ENCODE results near the gene ITPRIPL2. TPM values are rescaled to one million over a fixed set of nuclear protein-coding genes. Genes with fewer than 3 reads are reported as not detected.

Gene ITPRIPL2
- total RNA-seq, 1 experiment from 2014 or later, result 21.6 TPM

DNA sequence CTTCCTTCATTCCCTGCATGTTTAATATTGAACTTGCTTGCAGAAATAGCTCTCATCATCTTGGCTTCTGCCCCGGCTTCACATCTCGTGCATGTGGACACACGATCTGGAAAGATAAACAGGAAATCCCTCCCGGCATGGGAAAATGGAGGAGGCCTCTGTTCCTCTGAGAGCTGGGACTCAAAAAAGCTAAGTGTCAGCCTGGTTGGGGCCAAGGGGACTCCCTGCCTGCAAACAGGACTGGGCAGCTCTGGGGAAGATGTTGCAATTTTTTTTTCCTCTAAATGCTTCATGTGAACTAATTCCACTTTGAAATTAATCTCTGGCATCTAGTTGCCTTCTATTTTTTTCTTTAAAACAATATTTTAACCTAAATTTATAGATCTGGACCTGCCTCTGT lies 24.8 kb downstream of the ITPRIPL2 start:
- H2AFZ ChIP-seq (ENCODE audit: low read length), result peak overlapping the region; percentile 68; the same call in 1 of the 2 replicates
- H3K9me3 ChIP-seq (ENCODE audit: low read length), result no peaks in the 10 kb centered on the region
- TF ChIP-seq EZH2 (IDR thresholded peaks at IDR 0.05; ENCODE audit: low read length, unreplicated experiment) (no peak), EZH2phosphoT487 (IDR thresholded peaks at IDR 0.05; ENCODE audit: borderline replicate concordance, low read length) (no peak)
- TF ChIP-seq, protein P1, sequence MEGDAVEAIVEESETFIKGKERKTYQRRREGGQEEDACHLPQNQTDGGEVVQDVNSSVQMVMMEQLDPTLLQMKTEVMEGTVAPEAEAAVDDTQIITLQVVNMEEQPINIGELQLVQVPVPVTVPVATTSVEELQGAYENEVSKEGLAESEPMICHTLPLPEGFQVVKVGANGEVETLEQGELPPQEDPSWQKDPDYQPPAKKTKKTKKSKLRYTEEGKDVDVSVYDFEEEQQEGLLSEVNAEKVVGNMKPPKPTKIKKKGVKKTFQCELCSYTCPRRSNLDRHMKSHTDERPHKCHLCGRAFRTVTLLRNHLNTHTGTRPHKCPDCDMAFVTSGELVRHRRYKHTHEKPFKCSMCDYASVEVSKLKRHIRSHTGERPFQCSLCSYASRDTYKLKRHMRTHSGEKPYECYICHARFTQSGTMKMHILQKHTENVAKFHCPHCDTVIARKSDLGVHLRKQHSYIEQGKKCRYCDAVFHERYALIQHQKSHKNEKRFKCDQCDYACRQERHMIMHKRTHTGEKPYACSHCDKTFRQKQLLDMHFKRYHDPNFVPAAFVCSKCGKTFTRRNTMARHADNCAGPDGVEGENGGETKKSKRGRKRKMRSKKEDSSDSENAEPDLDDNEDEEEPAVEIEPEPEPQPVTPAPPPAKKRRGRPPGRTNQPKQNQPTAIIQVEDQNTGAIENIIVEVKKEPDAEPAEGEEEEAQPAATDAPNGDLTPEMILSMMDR (conservative IDR thresholded peaks at IDR 0.05; ENCODE audit: low read depth, low read length), result no peak
- no peaks in the 10 kb centered on the region for H4K20me1 ChIP-seq (ENCODE audit: low read length)
- ChIA-PET POLR2A (ENCODE audit: unreplicated experiment) (no interaction called here), CTCF (no interaction called here)
- intact Hi-C loops (cut with micrococcal nuclease), result no loop called here
- H3K4me3 ChIP-seq (ENCODE audit: low read length), result no peak overlapping the region
- peak; percentile 47 for DNase-seq
- peak overlapping the region; percentile 97 for H3K27ac ChIP-seq (ENCODE audit: low read length)
- ATAC-seq, result no peak
- BruUV-seq (replicated peaks), result no TSS peak
- H3K79me2 ChIP-seq (ENCODE audit: low read length), result no peaks in the 10 kb centered on the region
- no peaks in the 10 kb centered on the region for H3K27me3 ChIP-seq (ENCODE audit: low read length)
- H3K36me3 ChIP-seq (ENCODE audit: low read depth, low read length), result no peaks in the 10 kb centered on the region
- H3K4me2 ChIP-seq (ENCODE audit: low read length), result peak overlapping the region; percentile 37
- no peaks in the 10 kb centered on the region for H3K9me2 ChIP-seq (replicated peaks; ENCODE audit: low read length)
- H3K4me1 ChIP-seq (ENCODE audit: insufficient read depth, low read length), result peaks cover 39% of the 10 kb centered on the region
- 0 out of 2 replicates have a peak overlapping the region, but pooled peaks have one; percentile 12 for H3K9ac ChIP-seq (ENCODE audit: low read length)
- peaks cover 4% of the 10 kb centered on the region for H3F3A ChIP-seq (ENCODE audit: low read length, unreplicated experiment)

DNA sequence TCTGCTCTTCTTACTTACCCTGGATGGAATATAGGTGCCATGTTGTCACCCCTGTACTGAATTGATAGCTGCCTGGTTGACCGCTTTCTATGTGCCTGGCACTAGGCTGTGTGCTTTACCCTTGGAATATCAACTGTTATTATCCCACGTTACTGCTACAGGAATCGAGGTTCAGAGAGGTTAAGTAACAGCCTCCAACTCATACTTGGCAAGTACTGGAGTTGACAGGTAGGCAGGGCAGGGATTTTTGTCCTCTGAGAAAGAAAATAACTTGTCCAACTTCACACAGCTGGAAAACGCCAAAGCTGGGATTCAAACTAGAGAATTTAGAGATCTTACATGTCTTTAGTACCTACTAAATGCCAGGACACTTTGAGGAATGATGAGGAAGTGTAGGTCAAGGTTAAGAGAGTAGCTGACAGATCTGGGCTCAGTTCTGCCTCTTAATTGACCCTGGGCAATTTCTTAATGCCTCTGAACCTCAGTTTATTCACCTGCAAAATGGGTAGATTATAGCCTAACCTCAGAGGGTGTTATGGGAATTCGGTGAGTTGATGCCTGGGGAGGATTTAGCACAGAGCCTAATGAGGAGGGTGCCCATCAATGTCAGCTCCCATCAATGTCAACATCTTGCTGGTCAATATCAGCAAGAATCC lies 25.8 kb downstream of the ITPRIPL2 start:
- POLR2A ChIA-PET (ENCODE audit: unreplicated experiment), result no interaction called here
- Histone ChIP-seq H3K4me2 (ENCODE audit: low read length) (no peak overlapping the region), H3K9me3 (ENCODE audit: low read length) (no peaks in the 10 kb centered on the region), H3K27me3 (ENCODE audit: low read length) (no peaks in the 10 kb centered on the region), H3K9ac (ENCODE audit: low read length) (no peak overlapping the region), H3K4me1 (ENCODE audit: insufficient read depth, low read length) (peaks cover 39% of the 10 kb centered on the region), H3F3A (ENCODE audit: low read length, unreplicated experiment) (peaks cover 4% of the 10 kb centered on the region), H3K36me3 (ENCODE audit: low read depth, low read length) (no peaks in the 10 kb centered on the region), H3K79me2 (ENCODE audit: low read length) (no peaks in the 10 kb centered on the region), H2AFZ (ENCODE audit: low read length) (no peak overlapping the region), H3K4me3 (ENCODE audit: low read length) (no peak overlapping the region), H3K27ac (ENCODE audit: low read length) (no peak overlapping the region), H4K20me1 (ENCODE audit: low read length) (no peaks in the 10 kb centered on the region), H3K9me2 (replicated peaks; ENCODE audit: low read length) (no peaks in the 10 kb centered on the region)
- no peak for DNase-seq
- intact Hi-C loops (cut with micrococcal nuclease), result no loop called here
- ATAC-seq, result no peak
- BruUV-seq (replicated peaks), result no TSS peak
- CTCF ChIA-PET, result no interaction called here
- TF ChIP-seq, protein P1 (conservative IDR thresholded peaks at IDR 0.05; ENCODE audit: low read depth, low read length), result no peak
- no peak for TF ChIP-seq EZH2phosphoT487 (IDR thresholded peaks at IDR 0.05; ENCODE audit: borderline replicate concordance, low read length)
- no peak for TF ChIP-seq EZH2 (IDR thresholded peaks at IDR 0.05; ENCODE audit: low read length, unreplicated experiment)

DNA sequence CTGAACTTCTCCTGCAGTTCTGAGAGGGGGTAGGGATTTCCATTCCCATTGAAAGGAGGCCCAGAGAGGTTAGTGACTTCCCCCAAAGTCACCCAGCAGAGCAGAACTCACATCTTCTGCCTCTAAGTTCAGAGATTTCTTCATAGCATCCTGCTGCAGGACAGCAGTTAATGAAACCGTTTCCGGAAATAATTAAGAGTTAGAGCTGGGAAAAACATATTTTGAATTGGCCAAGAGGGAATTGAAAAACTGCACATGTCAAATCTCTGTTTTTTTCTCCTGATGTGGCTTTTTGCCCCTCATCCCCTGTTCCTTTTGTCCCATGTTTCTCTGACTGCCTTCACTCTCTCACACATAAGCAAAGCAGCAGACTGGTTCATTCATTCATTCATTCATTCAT lies 26.6 kb downstream of the ITPRIPL2 start:
- Histone ChIP-seq H3K79me2 (ENCODE audit: low read length) (no peaks in the 10 kb centered on the region), H3F3A (ENCODE audit: low read length, unreplicated experiment) (peaks cover 4% of the 10 kb centered on the region), H3K4me2 (ENCODE audit: low read length) (no peak overlapping the region), H3K27me3 (ENCODE audit: low read length) (no peaks in the 10 kb centered on the region), H2AFZ (ENCODE audit: low read length) (no peak overlapping the region), H4K20me1 (ENCODE audit: low read length) (no peaks in the 10 kb centered on the region), H3K36me3 (ENCODE audit: low read depth, low read length) (no peaks in the 10 kb centered on the region), H3K4me3 (ENCODE audit: low read length) (no peak overlapping the region), H3K4me1 (ENCODE audit: insufficient read depth, low read length) (peaks cover 38% of the 10 kb centered on the region), H3K27ac (ENCODE audit: low read length) (no peak overlapping the region), H3K9me3 (ENCODE audit: low read length) (no peaks in the 10 kb centered on the region), H3K9me2 (replicated peaks; ENCODE audit: low read length) (no peaks in the 10 kb centered on the region), H3K9ac (ENCODE audit: low read length) (no peak overlapping the region)
- BruUV-seq (replicated peaks), result no TSS peak
- intact Hi-C loops (cut with micrococcal nuclease), result no loop called here
- ChIA-PET CTCF (no interaction called here), POLR2A (ENCODE audit: unreplicated experiment) (no interaction called here)
- TF ChIP-seq EZH2 (IDR thresholded peaks at IDR 0.05; ENCODE audit: low read length, unreplicated experiment) (no peak), EZH2phosphoT487 (IDR thresholded peaks at IDR 0.05; ENCODE audit: borderline replicate concordance, low read length) (no peak)
- TF ChIP-seq, protein P1 (conservative IDR thresholded peaks at IDR 0.05; ENCODE audit: low read depth, low read length), result no peak
- DNase-seq (no peak), ATAC-seq (no peak)
